GM06990 (cell line): Measurements from ENCODE around the gene MON1A.

Experiments
- DNase-seq: peaks from one replicate; pipeline ENCODE4 v3.0.0-alpha.2; 2011; ENCODE audit not compliant: insufficient read length; ENCODE audit errors: extremely low read depth
- H3K27me3 ChIP-seq: replicated peaks from 2 replicates; pipeline ENCODE4 v1.6.0; 2011; ENCODE audit warnings: low read length; ENCODE audit not compliant: control insufficient read depth, insufficient read depth
- H3K36me3 ChIP-seq: 2 replicates; pipeline ENCODE4 v1.5.1; 2011; ENCODE audit warnings: low read length; ENCODE audit not compliant: control insufficient read depth, insufficient read depth
- H3K4me3 ChIP-seq: replicated peaks from 2 replicates; pipeline ENCODE4 v1.5.1; 2011; ENCODE audit warnings: low read depth, mild to moderate bottlenecking, control low read depth, low read length
- TF ChIP-seq, protein P1 (sequence below): IDR thresholded peaks from 2 replicates; pipeline ENCODE4 v1.5.1; 2011; ENCODE audit warnings: low read length, control low read depth, mild to moderate bottlenecking, inconsistent platforms; ENCODE audit not compliant: insufficient read depth, poor library complexity, severe bottlenecking

MON1A gene

DNA sequence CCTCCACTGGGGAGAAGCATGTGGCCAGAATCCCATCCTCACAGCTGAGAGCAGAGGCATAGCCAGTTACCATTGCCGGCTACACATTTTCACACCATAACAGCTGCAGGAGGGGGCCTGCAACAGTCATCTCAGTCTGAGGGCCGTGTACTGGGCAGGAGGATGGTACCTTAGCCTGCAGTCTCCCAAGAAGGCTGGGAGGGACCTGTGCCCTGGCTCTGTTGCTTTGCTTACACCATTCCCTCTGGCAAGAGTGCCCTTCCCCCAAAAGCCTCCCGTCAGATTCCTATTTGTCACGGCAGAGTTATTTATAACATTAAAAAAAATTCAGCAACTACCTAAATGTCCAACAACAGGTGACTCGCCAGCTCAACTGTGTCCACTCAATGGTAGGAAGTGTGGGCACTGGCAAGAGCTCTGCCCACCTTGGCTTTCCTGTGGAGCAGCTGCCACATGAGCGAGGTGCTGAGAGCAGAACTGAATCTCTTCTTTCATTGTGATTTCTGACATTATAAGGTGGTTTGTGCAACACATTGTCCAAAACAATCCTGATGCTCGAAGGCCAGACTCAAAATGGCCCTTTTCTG lies 64.3 kb downstream of the MON1A start:
- Histone ChIP-seq H3K36me3 (no peaks in the 10 kb centered on the region), H3K4me3 (no peak overlapping the region), H3K27me3 (peaks cover 7% of the 10 kb centered on the region)
- TF ChIP-seq, protein P1, sequence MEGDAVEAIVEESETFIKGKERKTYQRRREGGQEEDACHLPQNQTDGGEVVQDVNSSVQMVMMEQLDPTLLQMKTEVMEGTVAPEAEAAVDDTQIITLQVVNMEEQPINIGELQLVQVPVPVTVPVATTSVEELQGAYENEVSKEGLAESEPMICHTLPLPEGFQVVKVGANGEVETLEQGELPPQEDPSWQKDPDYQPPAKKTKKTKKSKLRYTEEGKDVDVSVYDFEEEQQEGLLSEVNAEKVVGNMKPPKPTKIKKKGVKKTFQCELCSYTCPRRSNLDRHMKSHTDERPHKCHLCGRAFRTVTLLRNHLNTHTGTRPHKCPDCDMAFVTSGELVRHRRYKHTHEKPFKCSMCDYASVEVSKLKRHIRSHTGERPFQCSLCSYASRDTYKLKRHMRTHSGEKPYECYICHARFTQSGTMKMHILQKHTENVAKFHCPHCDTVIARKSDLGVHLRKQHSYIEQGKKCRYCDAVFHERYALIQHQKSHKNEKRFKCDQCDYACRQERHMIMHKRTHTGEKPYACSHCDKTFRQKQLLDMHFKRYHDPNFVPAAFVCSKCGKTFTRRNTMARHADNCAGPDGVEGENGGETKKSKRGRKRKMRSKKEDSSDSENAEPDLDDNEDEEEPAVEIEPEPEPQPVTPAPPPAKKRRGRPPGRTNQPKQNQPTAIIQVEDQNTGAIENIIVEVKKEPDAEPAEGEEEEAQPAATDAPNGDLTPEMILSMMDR, result no peak
- DNase-seq, result no peak

DNA sequence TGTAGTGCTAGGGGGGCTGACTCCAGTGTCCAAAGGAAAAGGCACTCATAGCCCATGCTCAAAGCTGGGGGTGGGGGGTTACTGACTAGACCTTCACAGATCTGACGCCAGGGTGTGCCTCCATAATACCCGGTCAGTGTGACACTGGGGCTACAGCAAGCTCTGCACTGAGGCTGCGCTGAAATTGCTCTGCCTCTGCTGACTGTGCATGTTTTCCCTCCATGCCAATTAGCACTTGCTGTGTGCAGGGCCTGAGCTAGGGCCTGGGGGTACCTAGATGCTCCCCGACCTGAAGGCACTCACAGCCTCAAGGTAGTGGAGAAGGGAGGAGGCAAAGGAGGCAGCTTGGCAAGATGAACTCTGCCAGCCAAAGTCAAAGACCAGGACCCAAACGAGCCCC lies 65.1 kb downstream of the MON1A start:
- DNase-seq, result no peak
- TF ChIP-seq, protein P1, result no peak
- Histone ChIP-seq H3K27me3 (peaks cover 7% of the 10 kb centered on the region), H3K4me3 (no peak overlapping the region), H3K36me3 (no peaks in the 10 kb centered on the region)

DNA sequence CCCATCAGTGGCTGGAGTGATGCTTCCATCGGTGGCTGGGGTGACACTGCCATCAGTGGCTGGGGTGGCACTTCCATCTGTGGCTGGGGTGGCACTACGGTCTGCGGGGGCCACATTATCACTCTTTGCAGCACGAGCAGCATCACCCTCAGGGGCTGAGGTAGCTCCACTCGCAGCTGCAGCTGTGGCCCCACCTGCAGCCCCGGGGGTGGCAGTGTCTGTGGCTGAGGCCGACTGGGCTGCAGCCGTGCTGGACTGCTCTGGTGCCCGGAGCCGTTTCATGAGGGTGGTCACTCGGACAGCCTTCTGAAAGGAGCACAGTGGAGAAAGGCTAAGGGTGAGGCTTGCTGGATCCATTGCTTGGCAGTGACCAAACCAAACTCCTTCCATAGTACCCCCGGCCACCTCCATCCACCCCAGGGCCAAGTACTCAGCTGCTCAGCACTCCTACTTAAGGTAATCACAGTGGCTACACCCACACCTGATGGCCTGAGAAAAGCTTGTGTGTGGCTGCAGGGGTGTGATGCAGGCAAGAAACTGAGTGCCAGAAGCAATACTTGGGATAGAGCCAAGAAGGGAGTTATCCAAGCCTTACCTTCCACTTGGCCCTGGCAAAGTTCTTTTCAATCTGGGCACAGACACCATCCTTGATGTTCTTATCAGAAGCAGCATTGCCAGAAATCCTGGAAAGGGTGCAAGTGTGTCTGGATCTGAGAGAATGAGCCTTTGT lies 69.9 kb downstream of the MON1A start:
- TF ChIP-seq, protein P1, result no peak
- no peak for DNase-seq
- no peaks in the 10 kb centered on the region for H3K36me3 ChIP-seq
- H3K4me3 ChIP-seq, result no peak overlapping the region
- no peaks in the 10 kb centered on the region; the same call in 1 of the 2 replicates for H3K27me3 ChIP-seq
